ENCODE results near the gene FMNL2. TPM values are rescaled to one million over a fixed set of nuclear protein-coding genes. Genes with fewer than 3 reads are reported as not detected.

Gene FMNL2
- total RNA-seq, 1 experiment from 2014 or later: 33.6 TPM

- TF ChIP-seq, protein P1, sequence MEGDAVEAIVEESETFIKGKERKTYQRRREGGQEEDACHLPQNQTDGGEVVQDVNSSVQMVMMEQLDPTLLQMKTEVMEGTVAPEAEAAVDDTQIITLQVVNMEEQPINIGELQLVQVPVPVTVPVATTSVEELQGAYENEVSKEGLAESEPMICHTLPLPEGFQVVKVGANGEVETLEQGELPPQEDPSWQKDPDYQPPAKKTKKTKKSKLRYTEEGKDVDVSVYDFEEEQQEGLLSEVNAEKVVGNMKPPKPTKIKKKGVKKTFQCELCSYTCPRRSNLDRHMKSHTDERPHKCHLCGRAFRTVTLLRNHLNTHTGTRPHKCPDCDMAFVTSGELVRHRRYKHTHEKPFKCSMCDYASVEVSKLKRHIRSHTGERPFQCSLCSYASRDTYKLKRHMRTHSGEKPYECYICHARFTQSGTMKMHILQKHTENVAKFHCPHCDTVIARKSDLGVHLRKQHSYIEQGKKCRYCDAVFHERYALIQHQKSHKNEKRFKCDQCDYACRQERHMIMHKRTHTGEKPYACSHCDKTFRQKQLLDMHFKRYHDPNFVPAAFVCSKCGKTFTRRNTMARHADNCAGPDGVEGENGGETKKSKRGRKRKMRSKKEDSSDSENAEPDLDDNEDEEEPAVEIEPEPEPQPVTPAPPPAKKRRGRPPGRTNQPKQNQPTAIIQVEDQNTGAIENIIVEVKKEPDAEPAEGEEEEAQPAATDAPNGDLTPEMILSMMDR (conservative IDR thresholded peaks at IDR 0.05): no peak
- Histone ChIP-seq H2AK5ac (ENCODE audit: insufficient read length, low read length) (no peak overlapping the region), H3K79me1 (ENCODE audit: insufficient read depth, low read depth, low read length, poor library complexity, severe bottlenecking) (no peaks in the 10 kb centered on the region), H2BK5ac (ENCODE audit: insufficient read length, low read length) (no peak overlapping the region), H3K4me2 (ENCODE audit: insufficient read depth, insufficient read length, low read length) (no peak overlapping the region), H3T11ph (ENCODE audit: low read length) (no peak overlapping the region), H2BK20ac (ENCODE audit: low read depth, low read length, poor library complexity, severe bottlenecking) (no peak overlapping the region), H3K27me3 (ENCODE audit: insufficient read depth, low read length) (no peaks in the 10 kb centered on the region), H3K14ac (ENCODE audit: insufficient read depth, low read length) (no peak overlapping the region), H3K4ac (ENCODE audit: low read depth, low read length) (no peak overlapping the region), H3K18ac (ENCODE audit: insufficient read length, low read depth, low read length) (no peak overlapping the region), H3K79me2 (ENCODE audit: insufficient read depth, low read length) (peaks cover 3% of the 10 kb centered on the region; the same call in 1 of the 2 replicates), H4K91ac (ENCODE audit: insufficient read length, low read depth, low read length) (no peak overlapping the region), H3K23me2 (ENCODE audit: insufficient read length, low read depth, low read length, poor library complexity, severe bottlenecking) (no peaks in the 10 kb centered on the region), H4K5ac (ENCODE audit: insufficient read length, low read depth, low read length) (no peak overlapping the region), H3K56ac (ENCODE audit: insufficient read length, low read depth, low read length) (no peak overlapping the region), H3K9ac (ENCODE audit: extremely low read depth, insufficient read length, low read length) (no peak overlapping the region), H2BK120ac (ENCODE audit: low read depth, low read length, poor library complexity, severe bottlenecking) (no peak overlapping the region), H2AFZ (ENCODE audit: low read length) (no peak overlapping the region), H3K9me3 (ENCODE audit: control insufficient read depth, low read depth, low read length) (no peaks in the 10 kb centered on the region), H4K20me1 (ENCODE audit: control insufficient read depth, insufficient read depth, insufficient read length) (no peaks in the 10 kb centered on the region), H3K4me1 (ENCODE audit: insufficient read depth, low read length) (peaks cover 21% of the 10 kb centered on the region), H3K23ac (ENCODE audit: insufficient read length, low read depth, low read length) (no peak overlapping the region), H3K27ac (ENCODE audit: insufficient read length, low read depth, low read length) (no peak overlapping the region), H2BK15ac (ENCODE audit: low read depth, low read length) (no peak overlapping the region), H4K8ac (replicated peaks; ENCODE audit: insufficient read length, low read depth, low read length) (no peak overlapping the region), H2BK12ac (ENCODE audit: insufficient read length, low read depth, low read length) (no peak overlapping the region)
- DNase-seq: no peak
- Mint-ChIP-seq H3K4me1 (peaks cover 72 to 80% of the 10 kb centered on the region in 2 experiments), H3K27ac (no peak overlapping the region), H3K9me3 (no peaks in the 10 kb centered on the region), H3K36me3 (ENCODE audit: insufficient read depth in 1 of 3, low read depth in 3 of 3) (peaks cover 0 to 8% (median 2%) of the 10 kb centered on the region in 3 experiments; a peak in 3 of 7 replicates), H3K4me3 (no peak overlapping the region), H3K27me3 (ENCODE audit: low read depth) (no peaks in the 10 kb centered on the region)
- WGBS (ENCODE audit: extremely low coverage, insufficient read length, low lambda C conversion rate): no CpG with 5 or more reads among the region's 4 CpGs
These were observed 115.2 kb downstream of the FMNL2 start for GRCh38 chr2:152450176-152450575.

Measured in H9 (cell line).